Naive thymus-derived CD4-positive, alpha-beta T cell (primary cell): ENCODE data around the gene ACTN2. TPM values are rescaled to one million over a fixed set of nuclear protein-coding genes. Genes with fewer than 3 reads are reported as not detected.

Source experiments
- ATAC-seq: fragments of 150-1000 bp; cut with Tn5 transposase; 2 replicates; pipeline ENCODE4 v1.10.0; 2021; ENCODE audit warnings: mild to moderate bottlenecking, moderate library complexity
- CTCF ChIA-PET: fragments of 350-600 bp; sonication (Branson Sonifier 250); formaldehyde crosslinking; loops from one replicate; lab custom pipeline; 2021; ENCODE audit warnings: antibody characterized with exemption; lab: Charles Lee
- POLR2A ChIA-PET: fragments of 350-600 bp; sonication (Branson Sonifier 250); formaldehyde crosslinking; loops from one replicate; lab custom pipeline; 2021; ENCODE audit warnings: antibody characterized with exemption, inconsistent platforms; lab: Charles Lee
- DNase-seq, 9 donors: peaks; one replicate each; pipeline versions ENCODE4 v3.0.0 to v3.0.0-alpha.2; 2020 to 2022; ENCODE audit warnings: mixed read lengths in 1 of 9
- H3K27ac ChIP-seq: one replicate; pipeline ENCODE4 v1.7.0; 2013; ENCODE audit warnings: mild to moderate bottlenecking, low read depth, low read length, moderate library complexity
- H3K27me3 ChIP-seq, 2 donors: one replicate each; pipeline ENCODE4 v1.7.0; 2013; ENCODE audit warnings: low read length in 2 of 2, mild to moderate bottlenecking in 2 of 2, moderate library complexity in 2 of 2; ENCODE audit not compliant: control insufficient read depth in 2 of 2, insufficient read depth in 2 of 2
- H3K36me3 ChIP-seq, 3 experiments: 1 replicate in 2 of 3; 2 replicates in 1 of 3; pipeline ENCODE4 v1.7.0; 2013; ENCODE audit warnings: low read length in 3 of 3, mild to moderate bottlenecking in 3 of 3, moderate library complexity in 1 of 3; ENCODE audit not compliant: insufficient read depth in 3 of 3, control insufficient read depth in 2 of 3
- H3K4me1 ChIP-seq, 2 donors: one replicate each; pipeline ENCODE4 v1.7.0; 2013; ENCODE audit warnings: low read length in 2 of 2, mild to moderate bottlenecking in 2 of 2, moderate library complexity in 1 of 2; ENCODE audit not compliant: control insufficient read depth in 2 of 2, insufficient read depth in 2 of 2
- H3K4me3 ChIP-seq: 2 replicates; pipeline ENCODE4 v1.7.0; 2013; ENCODE audit warnings: mild to moderate bottlenecking, low read length
- H3K9me3 ChIP-seq, 3 experiments: 1 replicate in 2 of 3; 2 replicates in 1 of 3; pipeline ENCODE4 v1.7.0; 2013; ENCODE audit warnings: low read length in 3 of 3; ENCODE audit not compliant: control insufficient read depth in 2 of 3
- H3K27ac Mint-ChIP-seq, 9 donors: one replicate each; pipeline ENCODE4 v1.8.0; 2020 to 2022; ENCODE audit warnings: mixed read lengths in 9 of 9, mild to moderate bottlenecking in 8 of 9, moderate library complexity in 5 of 9, inconsistent platforms in 2 of 9
- H3K27me3 Mint-ChIP-seq, 5 donors: one replicate each; pipeline ENCODE4 v1.8.0; 2021 to 2022; ENCODE audit warnings: mixed read lengths in 5 of 5, mild to moderate bottlenecking in 1 of 5
- H3K36me3 Mint-ChIP-seq, 5 donors: one replicate each; pipeline ENCODE4 v1.8.0; 2020 to 2022; ENCODE audit warnings: mixed read lengths in 5 of 5, mild to moderate bottlenecking in 3 of 5, inconsistent platforms in 1 of 5
- H3K4me1 Mint-ChIP-seq, 7 donors: one replicate each; pipeline ENCODE4 v1.8.0; 2020 to 2022; ENCODE audit warnings: mixed read lengths in 7 of 7, mild to moderate bottlenecking in 3 of 7, inconsistent platforms in 1 of 7
- H3K4me3 Mint-ChIP-seq, 10 donors: one replicate each; pipeline ENCODE4 v1.8.0; 2020 to 2022; ENCODE audit warnings: mild to moderate bottlenecking in 10 of 10, mixed read lengths in 10 of 10, moderate library complexity in 6 of 10, inconsistent platforms in 2 of 10
- H3K9me3 Mint-ChIP-seq, 11 donors: one replicate each; pipeline ENCODE4 v1.8.0; 2020 to 2022; ENCODE audit warnings: mixed read lengths in 11 of 11, mild to moderate bottlenecking in 4 of 11, inconsistent platforms in 1 of 11, moderate library complexity in 1 of 11
- intact Hi-C, 2 donors: fragments of 100-400 bp; cut with micrococcal nuclease; formaldehyde crosslinking; loops; one replicate each; pipeline ENCODE4 v1.15.1; 2023
- polyA plus RNA-seq, 2 donors: library from polyadenylated mRNA; unstranded; fragments of 300-500 nt; fragmentation: Illumina TruSeq; gene quantifications; one replicate each; pipeline ENCODE4 v1.2.3, GENCODE V29; 2021
- total RNA-seq, 6 experiments: library from RNA in 5 of 6; stranded (reverse) in 5 of 6; gene quantifications; 1 replicate in 5 of 6; 2 replicates in 1 of 6; pipeline ENCODE4 v1.2.3 and lab custom pipeline; 2021 to 2026

Gene ACTN2
- total and polyA plus RNA-seq, 7 experiments from 2014 or later: not detected

DNA sequence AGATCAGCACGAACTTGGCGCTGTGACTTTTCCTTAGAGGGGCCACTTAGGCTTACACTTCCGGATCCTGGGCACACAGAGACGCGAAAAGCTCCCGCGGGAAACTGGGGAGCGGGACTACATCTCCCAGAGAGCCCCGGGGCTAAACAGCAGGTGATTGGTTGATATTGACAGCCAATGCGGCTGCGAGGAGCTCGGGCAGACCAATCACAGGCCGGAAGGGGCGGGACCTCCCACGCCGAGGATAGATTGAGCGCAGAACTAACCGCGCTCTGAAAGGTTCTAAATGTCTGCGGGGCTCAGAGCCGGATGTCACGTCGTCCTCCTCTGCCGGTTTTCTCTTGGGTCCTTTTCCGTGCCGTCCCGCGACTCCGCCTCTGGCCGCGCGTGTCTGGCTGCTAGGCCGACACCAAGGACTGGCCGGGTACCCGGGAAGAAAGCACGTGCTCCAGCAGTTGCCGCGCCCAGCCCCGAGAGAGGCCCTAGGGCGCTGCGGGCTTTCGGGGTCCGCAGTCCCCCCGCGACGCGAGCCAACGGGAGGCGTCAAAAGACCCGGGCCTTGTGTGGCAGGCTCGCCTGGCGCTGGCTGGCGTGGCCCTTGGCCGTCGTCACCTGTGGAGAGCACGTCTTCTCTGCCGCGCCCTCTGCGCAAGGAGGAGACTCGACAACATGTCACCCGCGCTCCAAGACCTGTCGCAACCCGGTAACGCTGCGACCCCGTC, 108.9 kb downstream of the ACTN2 start, which contains the start of gene MTR:
TSS of gene MTR (plus strand) at position 258 of the 722 bp plus-strand sequence. CDS start at position 670, 412 bp downstream.
- Histone ChIP-seq H3K9me3 (no peaks in the 10 kb centered on the region), H3K4me1 (peaks cover 13 to 14% of the 10 kb centered on the region in 2 donors), H3K27me3 (no peaks in the 10 kb centered on the region), H3K36me3 (peaks cover 0 to 6% (median 0%) of the 10 kb centered on the region in 3 experiments), H3K4me3 (peak within 1 kb of the TSS; percentile 61), H3K27ac (peak within 1 kb of the TSS; percentile 98)
- peak; percentile 95 for ATAC-seq
- H3K27ac Mint-ChIP-seq: peak within 1 kb of the TSS; percentile 93 to 100 (median 97)
- ChIA-PET POLR2A (interaction anchor here (0.6 to 1.4 kb wide), 13 partner anchors 8 to 511 kb away, joined by 3 to 7 read pairs (median 3); partner anchors contain the start of gene HEATR1), CTCF (interaction anchor here (0.7 kb wide), 1 partner anchor 556 kb away, joined by 3 read pairs; no protein-coding TSS in a partner anchor)
- DNase-seq: peak; percentile 84 to 97 (median 96)
- no peaks in the 10 kb centered on the region for H3K9me3 Mint-ChIP-seq
- peaks cover 0 to 7% (median 0%) of the 10 kb centered on the region in 5 donors for H3K36me3 Mint-ChIP-seq
- intact Hi-C loops: loop anchor here (1.0 to 10.0 kb wide), 13 partner anchors 36 to 1670 kb away; partner anchors contain the start of genes ARID4B (in 2 of the 2), GGPS1 (in 2 of the 2), HEATR1 (in 2 of the 2) and ACTN2 (in 1 of the 2)
- H3K27me3 Mint-ChIP-seq: peaks cover 0 to 13% (median 0%) of the 10 kb centered on the region in 5 donors
- H3K4me1 Mint-ChIP-seq: peaks cover 14 to 49% (median 41%) of the 10 kb centered on the region in 7 donors
- H3K4me3 Mint-ChIP-seq: peak within 1 kb of the TSS; percentile 87 to 99 (median 95)

DNA sequence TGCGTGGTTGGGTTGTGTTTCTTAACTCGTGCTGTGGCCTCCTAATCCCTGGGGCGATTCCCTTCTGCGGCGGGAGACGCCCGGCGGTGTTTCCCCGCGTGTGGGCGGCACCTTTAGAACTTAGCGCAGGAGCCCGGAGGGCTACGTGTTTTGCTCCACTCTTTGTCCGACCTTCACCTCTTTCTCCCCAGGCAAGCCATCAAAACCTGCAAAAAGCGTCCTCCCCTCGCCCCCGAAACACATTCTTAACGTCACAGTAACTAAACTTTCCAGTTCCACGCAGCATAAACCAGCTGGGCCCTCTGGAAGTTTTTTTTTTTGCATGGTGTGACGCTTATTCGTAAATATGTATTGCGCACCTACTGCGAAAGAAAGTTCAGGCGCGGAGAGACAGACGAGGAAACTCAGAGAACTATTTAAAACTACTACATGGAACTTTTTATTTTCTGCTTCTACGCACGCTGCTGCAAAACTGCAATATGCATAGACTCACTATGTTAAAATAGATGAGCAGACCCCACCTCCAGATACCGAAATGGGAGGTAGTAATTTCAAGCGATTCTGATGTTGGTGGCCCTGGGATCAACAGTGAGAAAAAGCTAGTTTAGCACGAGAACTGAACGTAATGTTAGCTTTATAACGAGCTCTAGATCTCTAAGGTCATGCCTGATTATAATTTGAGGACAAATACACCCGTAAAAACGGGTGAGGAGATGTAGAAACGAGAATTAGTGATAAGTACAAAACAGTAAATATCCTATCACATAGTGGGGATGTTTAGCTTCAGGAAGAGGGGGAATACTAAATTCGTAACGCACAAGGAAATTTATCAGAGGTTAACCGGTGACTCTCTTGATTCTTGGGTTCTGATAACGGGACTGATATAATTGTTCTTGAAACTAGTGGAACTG, 109.7 kb downstream of the ACTN2 start:
- ChIA-PET CTCF (no interaction called here), POLR2A (interaction anchor here (0.6 to 1.4 kb wide), 4 partner anchors 10 to 1467 kb away, joined by 3 to 6 read pairs (median 3); partner anchors contain the start of gene HEATR1)
- peak overlapping the region; percentile 93 to 100 (median 97) for H3K27ac Mint-ChIP-seq
- ATAC-seq: peak; percentile 66
- peaks cover 0 to 10% (median 0%) of the 10 kb centered on the region in 5 donors for H3K27me3 Mint-ChIP-seq
- peaks cover 13 to 14% of the 10 kb centered on the region in 2 donors for H3K4me1 ChIP-seq
- H3K36me3 ChIP-seq: peaks cover 0 to 6% (median 0%) of the 10 kb centered on the region in 3 experiments
- no peaks in the 10 kb centered on the region for H3K27me3 ChIP-seq
- H3K36me3 Mint-ChIP-seq: peaks cover 0 to 8% (median 0%) of the 10 kb centered on the region in 5 donors
- H3K9me3 ChIP-seq: no peaks in the 10 kb centered on the region
- H3K4me1 Mint-ChIP-seq: peaks cover 18 to 56% (median 49%) of the 10 kb centered on the region in 7 donors
- peak overlapping the region; percentile 61 for H3K4me3 ChIP-seq
- intact Hi-C loops: loop anchor here (1.0 to 10.0 kb wide), 13 partner anchors 37 to 1671 kb away; partner anchors contain the start of genes ARID4B (in 2 of the 2), GGPS1 (in 2 of the 2), HEATR1 (in 2 of the 2) and ACTN2 (in 1 of the 2)
- peak overlapping the region; percentile 98 for H3K27ac ChIP-seq
- peak overlapping the region; percentile 87 to 99 (median 95) for H3K4me3 Mint-ChIP-seq
- H3K9me3 Mint-ChIP-seq: no peaks in the 10 kb centered on the region
- peak in 5 of 9 donors; percentile 63 to 81 (median 76) for DNase-seq

GRCh38 chr1:236799001-236799400, 112.7 kb downstream of the ACTN2 start:
- H3K4me1 ChIP-seq: peaks cover 13 to 14% of the 10 kb centered on the region in 2 donors
- intact Hi-C loops: loop anchor here (5.0 to 10.0 kb wide), 4 partner anchors 112 to 1674 kb away; partner anchors contain the start of genes ACTN2 (in 1 of the 2), ARID4B (in 1 of the 2), GGPS1 (in 1 of the 2) and TOMM20 (in 1 of the 2)
- Mint-ChIP-seq H3K4me3 (peak overlapping the region in 2 of 10 donors; percentile 5 to 93), H3K9me3 (no peaks in the 10 kb centered on the region), H3K36me3 (peaks cover 0 to 13% (median 7%) of the 10 kb centered on the region in 5 donors), H3K27ac (no peak overlapping the region), H3K27me3 (no peaks in the 10 kb centered on the region), H3K4me1 (peaks cover 33 to 86% (median 73%) of the 10 kb centered on the region in 7 donors)
- ChIA-PET POLR2A (no interaction called here), CTCF (interaction anchor here (0.5 kb wide), 1 partner anchor 1456 kb away, joined by 3 read pairs; no protein-coding TSS in a partner anchor)
- DNase-seq (no peak), ATAC-seq (no peak)
- H3K27me3 ChIP-seq: no peaks in the 10 kb centered on the region
- no peak overlapping the region for H3K27ac ChIP-seq
- H3K4me3 ChIP-seq: no peak overlapping the region
- H3K9me3 ChIP-seq: no peaks in the 10 kb centered on the region
- H3K36me3 ChIP-seq: peaks cover 0 to 17% (median 0%) of the 10 kb centered on the region in 3 experiments

- peak overlapping the region in 1 of 10 donors; percentile 3 for H3K4me3 Mint-ChIP-seq
- Histone ChIP-seq H3K27me3 (no peaks in the 10 kb centered on the region), H3K36me3 (peaks cover 0 to 23% (median 0%) of the 10 kb centered on the region in 3 experiments), H3K9me3 (no peaks in the 10 kb centered on the region), H3K27ac (no peak overlapping the region), H3K4me3 (no peak overlapping the region), H3K4me1 (peaks cover 8 to 14% of the 10 kb centered on the region in 2 donors)
- ATAC-seq (no peak), DNase-seq (no peak)
- CTCF ChIA-PET: interaction anchor here (1.0 to 1.2 kb wide), 2 partner anchors 11 to 32 kb away, joined by 3 read pairs; no protein-coding TSS in a partner anchor
- peaks cover 35 to 84% (median 73%) of the 10 kb centered on the region in 7 donors for H3K4me1 Mint-ChIP-seq
- H3K27ac Mint-ChIP-seq: no peak overlapping the region
- H3K9me3 Mint-ChIP-seq: no peaks in the 10 kb centered on the region
- H3K27me3 Mint-ChIP-seq: no peaks in the 10 kb centered on the region
- intact Hi-C loops: no loop called here
- POLR2A ChIA-PET: interaction anchor here (0.5 kb wide), 1 partner anchor 491 kb away, joined by 8 read pairs; no protein-coding TSS in a partner anchor
- peaks cover 0 to 17% (median 8%) of the 10 kb centered on the region in 5 donors for H3K36me3 Mint-ChIP-seq
These were observed 113.8 kb downstream of the ACTN2 start for GRCh38 chr1:236800002-236800620.

DNA sequence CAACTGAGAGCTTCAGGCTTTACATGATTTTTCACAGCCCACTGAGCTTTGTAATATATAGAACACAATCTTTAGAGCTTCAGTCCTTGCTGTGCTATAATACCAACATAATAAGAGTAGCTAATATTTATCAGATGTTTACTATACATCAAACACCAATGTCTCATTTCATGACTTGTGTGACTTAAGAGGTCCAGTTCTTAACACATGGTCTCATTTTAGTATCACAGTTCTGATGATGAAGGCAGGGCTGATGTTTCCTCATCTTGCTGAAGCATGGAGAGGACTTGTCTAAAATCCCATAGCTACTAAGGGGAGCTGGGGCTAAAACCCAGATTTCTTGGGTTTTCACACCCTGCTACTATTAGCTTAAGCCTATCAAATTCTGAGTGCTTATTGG, 114.3 kb downstream of the ACTN2 start:
- ChIA-PET POLR2A (no interaction called here), CTCF (interaction anchor here (1.0 to 1.2 kb wide), 2 partner anchors 11 to 32 kb away, joined by 3 read pairs; no protein-coding TSS in a partner anchor)
- Histone ChIP-seq H3K4me3 (no peak overlapping the region), H3K27me3 (no peaks in the 10 kb centered on the region), H3K9me3 (no peaks in the 10 kb centered on the region), H3K4me1 (peaks cover 8 to 14% of the 10 kb centered on the region in 2 donors), H3K36me3 (peaks cover 0 to 24% (median 0%) of the 10 kb centered on the region in 3 experiments), H3K27ac (no peak overlapping the region)
- Mint-ChIP-seq H3K4me3 (peak overlapping the region in 1 of 10 donors; percentile 3), H3K27ac (no peak overlapping the region), H3K4me1 (peaks cover 40 to 87% (median 76%) of the 10 kb centered on the region in 7 donors), H3K9me3 (no peaks in the 10 kb centered on the region), H3K36me3 (peaks cover 0 to 20% (median 8%) of the 10 kb centered on the region in 5 donors), H3K27me3 (no peaks in the 10 kb centered on the region)
- intact Hi-C loops: no loop called here
- no peak for DNase-seq
- no peak for ATAC-seq
